ENCODE results near the gene KCNB1.

Gene KCNB1

GRCh38 chr20:49424536-49424935 lies 57.9 kb downstream of the KCNB1 start:
- no peak for TF ChIP-seq CTCF (IDR thresholded peaks at IDR 0.05)

- TF ChIP-seq CTCF (IDR thresholded peaks at IDR 0.05) = no peak
These were observed 60.3 kb downstream of the KCNB1 start for GRCh38 chr20:49422161-49422560.

- TF ChIP-seq CTCF (IDR thresholded peaks at IDR 0.05) = no peak
These were observed 61.6 kb downstream of the KCNB1 start for GRCh38 chr20:49420811-49421295.

- no peak for TF ChIP-seq CTCF (IDR thresholded peaks at IDR 0.05)
These were observed 62.2 kb downstream of the KCNB1 start for GRCh38 chr20:49420292-49420691.

- TF ChIP-seq CTCF (IDR thresholded peaks at IDR 0.05) = no peak
These were observed 62.7 kb downstream of the KCNB1 start for GRCh38 chr20:49419785-49420184.

GRCh38 chr20:49418809-49419208 lies 63.7 kb downstream of the KCNB1 start:
- TF ChIP-seq CTCF (IDR thresholded peaks at IDR 0.05) = no peak

- TF ChIP-seq CTCF (IDR thresholded peaks at IDR 0.05) = no peak
These were observed 64.5 kb downstream of the KCNB1 start for GRCh38 chr20:49417843-49418555.

- TF ChIP-seq CTCF (IDR thresholded peaks at IDR 0.05) = no peak
These were observed 66.8 kb downstream of the KCNB1 start for GRCh38 chr20:49415668-49416044.
